OCI-M2 (cell line): ENCODE data around the gene WNT3A.

Source experiments
- DNase-seq: peaks from one replicate; lab custom pipeline; 2025; ENCODE audit not compliant: unreplicated experiment; lab: John Stamatoyannopoulos, UW

The WNT3A gene

DNA sequence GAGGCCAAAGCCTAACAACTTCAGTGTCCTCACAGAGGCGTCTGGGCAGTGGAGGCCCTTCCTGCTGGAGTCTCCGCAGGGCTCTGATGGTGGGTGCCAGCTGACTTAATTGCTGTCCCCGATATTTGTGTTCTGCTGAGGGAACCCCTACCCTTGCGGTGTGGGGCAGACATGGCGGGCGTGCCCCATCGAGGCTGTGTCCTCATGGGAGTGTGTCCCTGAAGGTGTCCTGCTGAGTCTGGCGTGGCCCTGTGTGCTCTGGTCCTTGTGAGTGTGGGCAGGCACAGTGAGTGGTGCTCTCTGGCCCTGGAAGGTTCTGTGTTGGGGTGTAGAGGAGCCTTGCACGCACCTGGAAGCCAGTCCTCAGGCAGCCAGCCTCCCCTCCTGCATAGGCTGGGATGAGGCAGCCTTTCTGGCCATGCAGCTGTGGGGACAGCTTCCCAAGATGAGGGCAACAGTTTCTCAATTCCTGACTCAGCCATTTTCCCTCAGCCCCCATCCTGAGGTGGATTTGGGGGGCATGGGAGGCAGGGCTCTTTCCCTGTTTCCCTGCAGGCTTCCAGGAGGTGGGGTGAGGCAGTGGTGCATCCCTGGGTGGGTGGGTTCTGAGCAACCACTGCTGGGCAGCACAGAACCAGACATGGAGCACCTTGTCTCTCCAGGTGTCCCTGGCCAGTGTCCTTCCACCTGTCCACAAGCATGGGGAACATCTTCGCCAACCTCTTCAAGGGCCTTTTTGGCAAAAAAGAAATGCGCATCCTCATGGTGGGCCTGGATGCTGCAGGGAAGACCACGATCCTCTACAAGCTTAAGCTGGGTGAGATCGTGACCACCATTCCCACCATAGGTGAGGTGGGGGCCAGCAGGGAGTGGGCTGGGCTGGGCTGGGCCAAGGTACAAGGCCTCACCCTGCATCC is 89.9 kb downstream of the WNT3A start:
- DNase-seq = no peak

DNA sequence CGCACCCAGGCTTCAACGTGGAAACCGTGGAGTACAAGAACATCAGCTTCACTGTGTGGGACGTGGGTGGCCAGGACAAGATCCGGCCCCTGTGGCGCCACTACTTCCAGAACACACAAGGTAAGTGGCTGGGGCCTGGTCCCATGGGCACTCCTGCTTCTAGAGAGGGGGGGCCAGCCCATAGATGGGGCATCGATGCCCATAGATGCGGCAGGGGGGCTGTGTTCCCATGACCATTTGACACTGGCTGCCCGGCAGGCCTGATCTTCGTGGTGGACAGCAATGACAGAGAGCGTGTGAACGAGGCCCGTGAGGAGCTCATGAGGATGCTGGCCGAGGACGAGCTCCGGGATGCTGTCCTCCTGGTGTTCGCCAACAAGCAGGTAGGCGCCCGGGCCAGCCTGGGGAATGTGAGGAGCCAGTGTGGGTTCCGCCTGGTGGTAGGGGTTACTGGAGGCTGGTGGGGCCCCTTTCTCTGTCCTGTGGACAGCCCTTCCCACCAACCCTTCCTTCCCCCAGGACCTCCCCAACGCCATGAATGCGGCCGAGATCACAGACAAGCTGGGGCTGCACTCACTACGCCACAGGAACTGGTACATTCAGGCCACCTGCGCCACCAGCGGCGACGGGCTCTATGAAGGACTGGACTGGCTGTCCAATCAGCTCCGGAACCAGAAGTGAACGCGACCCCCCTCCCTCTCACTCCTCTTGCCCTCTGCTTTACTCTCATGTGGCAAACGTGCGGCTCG is 90.7 kb downstream of the WNT3A start:
- DNase-seq = no peak

DNA sequence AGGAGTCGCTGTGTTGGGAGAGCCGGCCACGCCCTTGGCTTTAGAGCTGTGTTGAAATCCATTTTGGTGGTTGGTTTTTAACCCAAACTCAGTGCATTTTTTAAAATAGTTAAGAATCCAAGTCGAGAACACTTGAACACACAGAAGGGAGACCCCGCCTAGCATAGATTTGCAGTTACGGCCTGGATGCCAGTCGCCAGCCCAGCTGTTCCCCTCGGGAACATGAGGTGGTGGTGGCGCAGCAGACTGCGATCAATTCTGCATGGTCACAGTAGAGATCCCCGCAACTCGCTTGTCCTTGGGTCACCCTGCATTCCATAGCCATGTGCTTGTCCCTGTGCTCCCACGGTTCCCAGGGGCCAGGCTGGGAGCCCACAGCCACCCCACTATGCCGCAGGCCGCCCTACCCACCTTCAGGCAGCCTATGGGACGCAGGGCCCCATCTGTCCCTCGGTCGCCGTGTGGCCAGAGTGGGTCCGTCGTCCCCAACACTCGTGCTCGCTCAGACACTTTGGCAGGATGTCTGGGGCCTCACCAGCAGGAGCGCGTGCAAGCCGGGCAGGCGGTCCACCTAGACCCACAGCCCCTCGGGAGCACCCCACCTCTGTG is 91.6 kb downstream of the WNT3A start:
- DNase-seq = no peak

DNA sequence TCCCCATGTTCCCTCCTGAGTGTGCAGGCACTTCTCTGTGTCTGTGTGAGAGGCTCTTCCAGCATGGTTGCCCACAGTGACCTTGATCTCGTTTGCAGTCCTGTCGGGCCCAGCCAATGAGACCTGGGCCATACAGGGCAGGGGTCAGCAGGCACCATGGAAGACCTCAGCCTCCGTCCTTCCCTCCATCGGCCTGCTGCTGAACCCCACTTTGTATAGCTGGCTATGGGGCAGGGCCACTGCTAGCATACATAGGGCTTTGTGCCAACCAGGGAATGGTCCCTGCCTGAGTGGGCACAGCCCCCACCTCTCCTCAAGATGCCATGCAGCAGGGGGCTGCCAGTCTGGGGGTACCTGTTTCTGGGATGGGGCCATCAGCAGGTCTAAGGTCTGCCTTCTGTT is 92.5 kb downstream of the WNT3A start:
- DNase-seq = no peak

- DNase-seq = no peak
These were observed 94.2 kb downstream of the WNT3A start for GRCh38 chr1:228100822-228101613.

GRCh38 chr1:228101614-228101993 is 94.8 kb downstream of the WNT3A start:
- DNase-seq = no peak

- no peak for DNase-seq
These were observed 95.4 kb downstream of the WNT3A start for GRCh38 chr1:228101994-228102790.

DNA sequence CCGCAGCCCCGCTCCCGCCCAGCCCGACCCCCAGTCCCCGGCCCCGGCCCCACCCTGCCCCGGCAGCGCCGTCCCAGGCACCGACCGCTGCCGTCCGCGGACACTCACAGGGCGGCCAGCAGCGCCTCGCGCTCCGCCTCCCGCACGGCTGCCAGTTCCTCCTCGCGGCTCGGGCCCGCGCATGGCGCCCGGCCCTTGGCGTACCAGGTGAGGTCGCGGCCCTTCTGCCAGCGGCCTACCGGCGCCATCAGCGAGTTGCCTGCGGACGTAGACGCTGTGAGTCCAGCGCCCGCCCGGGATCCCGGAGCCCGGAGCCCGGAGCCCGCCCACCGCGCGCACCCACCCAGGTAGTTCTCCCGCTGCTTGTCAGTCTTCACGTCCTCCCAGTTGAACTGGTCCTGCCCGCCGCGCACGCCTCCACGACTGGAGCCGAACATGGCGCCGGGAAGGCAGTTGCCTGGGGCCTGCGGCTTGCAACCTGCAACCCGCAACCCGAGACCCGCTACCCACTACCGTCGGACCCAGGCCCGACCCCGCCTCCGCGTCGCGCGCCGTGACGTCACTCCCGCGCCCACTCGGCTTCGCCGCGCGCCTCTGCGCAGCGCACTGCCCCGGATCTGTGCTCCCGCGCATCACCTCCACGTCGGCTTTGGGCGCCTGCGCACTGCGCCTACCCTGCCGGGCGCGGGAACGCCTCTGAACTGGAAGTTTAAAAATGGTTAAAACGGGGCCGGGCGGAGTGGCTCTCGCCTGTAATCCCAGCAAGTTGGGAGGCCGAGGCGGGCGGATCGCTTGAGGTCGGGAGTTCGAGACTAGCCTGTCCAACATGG is 96.2 kb downstream of the WNT3A start, which contains the start of gene C1orf35:
C1orf35 (minus strand) TSS at position 535 of the 830 bp plus-strand sequence; CDS start at position 437, 98 bp downstream.
- peak; percentile 43 for DNase-seq

- no peak for DNase-seq
These were observed 97.9 kb downstream of the WNT3A start for GRCh38 chr1:228104526-228105269.

- no peak for DNase-seq
These were observed 98.6 kb downstream of the WNT3A start for GRCh38 chr1:228105270-228105995.

DNA sequence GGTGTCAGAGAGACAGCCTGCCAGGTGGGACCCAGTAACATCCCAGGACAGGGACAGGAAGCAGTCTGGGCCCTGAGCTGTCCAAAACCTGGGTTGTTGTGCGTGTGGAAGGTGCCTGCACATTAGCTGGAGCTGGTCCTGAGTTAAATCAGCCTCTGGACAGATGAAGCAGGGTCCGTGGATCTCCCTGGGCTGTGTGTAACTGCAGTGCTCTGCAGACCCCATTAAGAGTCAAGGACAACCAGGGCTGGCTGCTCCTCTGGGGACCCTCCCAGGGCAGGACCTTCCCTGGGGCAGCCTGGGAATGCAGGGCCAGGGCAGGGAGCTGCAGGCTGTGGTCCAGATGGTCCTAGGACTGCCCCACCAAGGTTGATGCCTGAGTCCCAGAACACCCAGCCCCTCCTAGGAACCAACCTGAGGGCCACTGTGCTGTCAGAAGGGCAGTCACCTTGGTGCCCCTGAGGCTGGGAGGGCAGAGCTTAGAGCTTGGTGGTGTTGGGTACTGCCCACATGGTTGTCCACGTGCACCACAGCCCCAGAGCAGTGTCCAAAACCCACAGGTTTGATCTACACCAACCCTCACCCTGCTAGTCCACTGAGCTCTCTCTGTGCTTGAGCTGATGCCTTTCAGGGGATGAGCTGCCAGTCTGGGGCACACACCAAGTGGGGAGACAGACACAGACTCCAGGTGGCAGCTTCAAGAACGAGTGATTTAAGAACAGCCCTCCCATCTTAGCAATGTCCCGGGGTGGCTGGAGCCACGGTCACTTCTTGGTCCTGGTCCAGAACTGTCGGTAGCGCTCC is 99.4 kb downstream of the WNT3A start:
- no peak for DNase-seq

- DNase-seq = no peak
These were observed 99.9 kb downstream of the WNT3A start for GRCh38 chr1:228106800-228107054.

- no peak for DNase-seq
These were observed 100.8 kb downstream of the WNT3A start for GRCh38 chr1:228107636-228108035.

DNA sequence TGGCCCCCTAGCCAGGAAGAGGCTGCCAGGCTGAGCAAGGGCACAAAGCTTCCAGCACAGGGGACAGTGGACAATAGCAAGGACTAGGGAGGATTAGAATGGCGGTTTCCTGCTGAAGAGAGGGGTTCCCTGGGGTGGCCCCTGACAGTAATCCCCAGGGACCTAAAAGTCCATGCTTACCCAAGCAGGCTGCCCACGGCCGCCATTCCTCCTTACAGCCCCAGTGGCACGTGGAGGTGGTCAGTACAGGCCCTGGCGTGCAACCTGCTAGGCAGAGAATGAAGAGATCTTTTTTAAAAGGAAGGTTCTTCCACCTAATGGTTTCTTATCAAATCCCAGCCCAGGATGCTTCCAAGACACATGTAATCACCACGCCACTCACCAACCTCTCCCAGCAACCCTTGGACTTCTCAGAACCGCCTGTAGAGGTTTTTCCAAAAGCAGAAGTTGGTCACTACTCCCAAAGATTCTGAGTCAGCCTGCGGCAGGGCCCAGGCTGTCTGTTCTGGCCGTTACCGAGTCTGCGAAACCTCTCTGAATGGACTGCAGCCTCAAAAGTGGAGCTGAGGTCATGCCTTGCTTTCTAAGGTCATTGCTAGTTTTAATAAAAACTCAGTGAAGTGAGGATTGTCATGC is 101.4 kb downstream of the WNT3A start:
- DNase-seq = no peak

GRCh38 chr1:228108742-228109072 is 101.9 kb downstream of the WNT3A start:
- no peak for DNase-seq

- peak; percentile 72 for DNase-seq
These were observed 102.5 kb downstream of the WNT3A start, which contains the start of gene MRPL55 for GRCh38 chr1:228109073-228109961. Gene MRPL55 (minus strand): TSS chr1:228109299. CDS start chr1:228108260, 1,039 bp downstream.
